Ascending aorta (tissue), 2 donors: ENCODE measurements around the gene LTBP2. TPM values are rescaled to one million over a fixed set of nuclear protein-coding genes. Genes with fewer than 3 reads are reported as not detected.

Experiments
- DNase-seq, 2 donors: peaks; one replicate each; pipeline ENCODE4 v3.0.0-alpha.2; 2019; ENCODE audit warnings: low spot score in 2 of 2
- H3K27ac ChIP-seq, 2 donors: fragments of 200-600 bp; sonication (generic); one replicate each; pipeline ENCODE4 v1.5.1; 2016 to 2017; ENCODE audit warnings: mild to moderate bottlenecking in 1 of 2
- H3K27me3 ChIP-seq: fragments of 200-600 bp; sonication (generic); one replicate; pipeline ENCODE4 v1.5.1; 2017
- H3K36me3 ChIP-seq, 2 donors: fragments of 200-600 bp; sonication (generic); one replicate each; pipeline ENCODE4 v1.5.1; 2016
- H3K4me1 ChIP-seq, 2 donors: fragments of 200-600 bp; sonication (generic); one replicate each; pipeline ENCODE4 v1.5.1; 2016 to 2017; ENCODE audit warnings: mild to moderate bottlenecking in 1 of 2
- H3K4me3 ChIP-seq, 2 donors: fragments of 200-600 bp; sonication (generic); one replicate each; pipeline ENCODE4 v1.5.1; 2016 to 2017; ENCODE audit warnings: mild to moderate bottlenecking in 1 of 2
- H3K9me3 ChIP-seq, 2 donors: fragments of 200-600 bp; sonication (generic); one replicate each; pipeline ENCODE4 v1.5.1; 2016
- CTCF ChIP-seq, 3 experiments: fragments of 200-600 bp in 2 of 3; fragments of 450-650 bp in 1 of 3; sonication (generic) in 2 of 3; IDR thresholded peaks; one replicate each; pipeline ENCODE4 v1.5.1; 2016 to 2019; ENCODE audit warnings: antibody characterized with exemption in 3 of 3, mild to moderate bottlenecking in 1 of 3, moderate library complexity in 1 of 3
- intact Hi-C: fragments of 100-400 bp; cut with DNase I; formaldehyde crosslinking; loops from one replicate; pipeline ENCODE4 v1.15.1; 2023
- total RNA-seq: library from RNA; depleted of rRNA; stranded (reverse); fragments of >200 nt; gene quantifications from one replicate; pipeline ENCODE4 v1.1.0, GENCODE V29; 2016

LTBP2 gene
- total RNA-seq, 1 donor from 2014 or later, result 383 TPM

GRCh38 chr14:74558655-74559054, 53.4 kb downstream of the LTBP2 start:
- intact Hi-C loops, result no loop called here
- TF ChIP-seq CTCF (IDR thresholded peaks at IDR 0.05), result no peak
- H3K9me3 ChIP-seq, result no peaks in the 10 kb centered on the region
- no peaks in the 10 kb centered on the region for H3K27me3 ChIP-seq
- no peak for DNase-seq
- no peak overlapping the region for H3K4me3 ChIP-seq
- peaks cover 4 to 15% of the 10 kb centered on the region in 2 donors for H3K36me3 ChIP-seq
- peaks cover 7 to 30% of the 10 kb centered on the region in 2 donors for H3K4me1 ChIP-seq
- peak overlapping the region; percentile 71 to 73 for H3K27ac ChIP-seq

- DNase-seq, result no peak
- Histone ChIP-seq H3K4me3 (no peak overlapping the region), H3K27ac (peak overlapping the region; percentile 71 to 73), H3K36me3 (peaks cover 4 to 15% of the 10 kb centered on the region in 2 donors), H3K27me3 (no peaks in the 10 kb centered on the region), H3K4me1 (peaks cover 13 to 33% of the 10 kb centered on the region in 2 donors), H3K9me3 (no peaks in the 10 kb centered on the region)
- no peak for TF ChIP-seq CTCF (IDR thresholded peaks at IDR 0.05)
- intact Hi-C loops, result no loop called here
Measured at GRCh38 chr14:74557691-74558090, 54.3 kb downstream of the LTBP2 start.

GRCh38 chr14:74555476-74556050, 56.5 kb downstream of the LTBP2 start:
- H3K27me3 ChIP-seq, result no peaks in the 10 kb centered on the region
- TF ChIP-seq CTCF (IDR thresholded peaks at IDR 0.05), result no peak
- peaks cover 30 to 49% of the 10 kb centered on the region in 2 donors for H3K4me1 ChIP-seq

GRCh38 chr14:74554742-74555362, 57.2 kb downstream of the LTBP2 start:
- TF ChIP-seq CTCF (IDR thresholded peaks at IDR 0.05), result no peak
- Histone ChIP-seq H3K4me3 (no peak overlapping the region), H3K27ac (peak overlapping the region; percentile 85 to 91), H3K9me3 (no peaks in the 10 kb centered on the region), H3K4me1 (peaks cover 30 to 48% of the 10 kb centered on the region in 2 donors), H3K36me3 (peaks cover 22% of the 10 kb centered on the region in 2 donors), H3K27me3 (no peaks in the 10 kb centered on the region)
- intact Hi-C loops, result no loop called here
- no peak for DNase-seq

More at GRCh38 chr14:74555476-74556050, 56.5 kb downstream of the LTBP2 start:
- peak overlapping the region; percentile 85 to 91 for H3K27ac ChIP-seq
- H3K9me3 ChIP-seq, result no peaks in the 10 kb centered on the region
- no peak for DNase-seq
- no peak overlapping the region for H3K4me3 ChIP-seq
- peaks cover 16% of the 10 kb centered on the region in 2 donors for H3K36me3 ChIP-seq
- intact Hi-C loops, result no loop called here

GRCh38 chr14:74552623-74553022, 59.4 kb downstream of the LTBP2 start:
- peak; percentile 63 to 92 for DNase-seq
- Histone ChIP-seq H3K4me1 (peaks cover 38 to 52% of the 10 kb centered on the region in 2 donors), H3K36me3 (peaks cover 35 to 36% of the 10 kb centered on the region in 2 donors), H3K27me3 (no peaks in the 10 kb centered on the region), H3K4me3 (peak overlapping the region in 1 of 2 donors; percentile 12), H3K9me3 (no peaks in the 10 kb centered on the region), H3K27ac (peak overlapping the region; percentile 85 to 91)
- TF ChIP-seq CTCF (IDR thresholded peaks at IDR 0.05), result no peak
- intact Hi-C loops, result loop anchor here (2.0 kb wide), 1 partner anchor 48 kb away; no protein-coding TSS in a partner anchor
